B cell (primary cell): Measurements from ENCODE around the gene UNC119.

ENCODE experiments used
- EZH2 ChIP-seq: IDR thresholded peaks from 2 replicates; pipeline ENCODE4 v1.6.1; 2012; ENCODE audit warnings: borderline replicate concordance, low read depth, mild to moderate bottlenecking, moderate library complexity, low read length; ENCODE audit not compliant: insufficient read depth, poor library complexity, severe bottlenecking
- TF ChIP-seq, protein P1 (sequence below): fragments of 200-600 bp; IDR thresholded peaks from one replicate; pipeline ENCODE4 v1.8.0; 2022; ENCODE audit warnings: antibody characterized with exemption, mild to moderate bottlenecking

DNA sequence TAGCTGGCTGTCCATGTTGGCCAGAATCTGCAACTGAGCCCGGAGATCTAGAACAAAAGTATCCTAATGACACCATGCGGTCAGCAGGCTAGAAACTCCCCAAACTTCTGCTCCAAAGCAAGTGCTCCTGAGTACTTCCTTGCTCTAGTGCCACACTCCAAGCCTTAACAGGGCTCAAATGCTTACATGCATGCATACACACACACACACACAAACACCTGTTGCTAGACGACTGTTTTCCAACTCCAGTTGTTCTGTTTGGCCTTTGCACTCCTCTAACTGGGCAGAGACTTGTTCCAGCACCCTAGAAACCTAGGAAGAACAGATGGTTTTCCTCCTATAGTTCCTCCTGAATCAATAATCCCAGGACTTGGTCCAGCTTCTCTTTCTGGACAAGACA, 32.0 kb upstream of the UNC119 start:
- TF ChIP-seq, protein P1, sequence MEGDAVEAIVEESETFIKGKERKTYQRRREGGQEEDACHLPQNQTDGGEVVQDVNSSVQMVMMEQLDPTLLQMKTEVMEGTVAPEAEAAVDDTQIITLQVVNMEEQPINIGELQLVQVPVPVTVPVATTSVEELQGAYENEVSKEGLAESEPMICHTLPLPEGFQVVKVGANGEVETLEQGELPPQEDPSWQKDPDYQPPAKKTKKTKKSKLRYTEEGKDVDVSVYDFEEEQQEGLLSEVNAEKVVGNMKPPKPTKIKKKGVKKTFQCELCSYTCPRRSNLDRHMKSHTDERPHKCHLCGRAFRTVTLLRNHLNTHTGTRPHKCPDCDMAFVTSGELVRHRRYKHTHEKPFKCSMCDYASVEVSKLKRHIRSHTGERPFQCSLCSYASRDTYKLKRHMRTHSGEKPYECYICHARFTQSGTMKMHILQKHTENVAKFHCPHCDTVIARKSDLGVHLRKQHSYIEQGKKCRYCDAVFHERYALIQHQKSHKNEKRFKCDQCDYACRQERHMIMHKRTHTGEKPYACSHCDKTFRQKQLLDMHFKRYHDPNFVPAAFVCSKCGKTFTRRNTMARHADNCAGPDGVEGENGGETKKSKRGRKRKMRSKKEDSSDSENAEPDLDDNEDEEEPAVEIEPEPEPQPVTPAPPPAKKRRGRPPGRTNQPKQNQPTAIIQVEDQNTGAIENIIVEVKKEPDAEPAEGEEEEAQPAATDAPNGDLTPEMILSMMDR, result no peak
- no peak for TF ChIP-seq EZH2
